BE2C (cell line): Measurements from ENCODE around the gene CSPG4. TPM values are rescaled to one million over a fixed set of nuclear protein-coding genes. Genes with fewer than 3 reads are reported as not detected.
"Not testable (repeated sequence)": the region's sequence is repeated elsewhere in the genome, so short reads cannot be mapped to it uniquely, and the experiment has no call there.

Source experiments
- DNase-seq: peaks from one replicate; pipeline ENCODE4 v3.0.0-alpha.2; 2020
- H3K27me3 ChIP-seq: fragments of 250-450 bp; sonication (Bioruptor Pico); 2 replicates; pipeline ENCODE4 v1.5.1; 2020; ENCODE audit warnings: mild to moderate bottlenecking
- H3K36me3 ChIP-seq: fragments of 250-450 bp; sonication (Bioruptor Pico); 2 replicates; pipeline ENCODE4 v1.5.1; 2020; ENCODE audit warnings: mild to moderate bottlenecking
- H3K4me1 ChIP-seq: fragments of 250-450 bp; sonication (Bioruptor Pico); 2 replicates; pipeline ENCODE4 v1.5.1; 2020
- H3K4me3 ChIP-seq: 2 replicates; pipeline ENCODE4 v1.5.1; 2011; ENCODE audit warnings: low read depth, low read length
- H3K9me3 ChIP-seq: fragments of 250-450 bp; sonication (Bioruptor Pico); 2 replicates; pipeline ENCODE4 v1.5.1; 2020
- CTCF ChIP-seq: IDR thresholded peaks from 2 replicates; pipeline ENCODE4 v1.5.1; 2012; ENCODE audit warnings: mild to moderate bottlenecking, low read depth, low read length
- polyA plus RNA-seq: library from polyadenylated mRNA; unstranded; fragments of >200 nt; gene quantifications from one replicate; pipeline ENCODE4 v1.2.1, GENCODE V29; 2012; ENCODE audit warnings: low read depth, missing spikeins; ENCODE audit not compliant: insufficient read length, insufficient read depth

The CSPG4 gene
- polyA plus RNA-seq: 5.9 TPM

- Histone ChIP-seq H3K9me3 (no peaks in the 10 kb centered on the region), H3K4me3 (peak within 1 kb of the TSS; percentile 13), H3K27me3 (no peaks in the 10 kb centered on the region), H3K36me3 (no peaks in the 10 kb centered on the region), H3K4me1 (peaks cover 19% of the 10 kb centered on the region)
- peak; percentile 53 for DNase-seq
- no peak for TF ChIP-seq CTCF
Observed at GRCh38 chr15:75712668-75713337, at the start of gene CSPG4. Gene CSPG4, minus strand, starts transcription at chr15:75712848. Its CDS starts 93 bp downstream, at chr15:75712755.

- not testable (repeated sequence) for H3K27me3 ChIP-seq, H3K9me3 ChIP-seq, H3K4me1 ChIP-seq, H3K4me3 ChIP-seq, DNase-seq, H3K36me3 ChIP-seq
Observed at GRCh38 chr15:75762357-75762718, 49.7 kb upstream of the CSPG4 start.

- no peak for TF ChIP-seq CTCF
- Histone ChIP-seq H3K4me1 (peaks cover 7% of the 10 kb centered on the region), H3K36me3 (no peaks in the 10 kb centered on the region), H3K9me3 (no peaks in the 10 kb centered on the region), H3K4me3 (no peak overlapping the region), H3K27me3 (no peaks in the 10 kb centered on the region)
- DNase-seq: no peak
Observed at GRCh38 chr15:75761446-75762356, 49.1 kb upstream of the CSPG4 start.

- no peak overlapping the region for H3K4me3 ChIP-seq
- no peaks in the 10 kb centered on the region for H3K27me3 ChIP-seq
- DNase-seq: no peak
- no peak for TF ChIP-seq CTCF
- H3K36me3 ChIP-seq: no peaks in the 10 kb centered on the region
- no peaks in the 10 kb centered on the region for H3K9me3 ChIP-seq
- peaks cover 7% of the 10 kb centered on the region for H3K4me1 ChIP-seq
Observed at GRCh38 chr15:75760704-75761435, 48.2 kb upstream of the CSPG4 start.

- DNase-seq, H3K4me1 ChIP-seq, H3K36me3 ChIP-seq, H3K9me3 ChIP-seq, H3K4me3 ChIP-seq, H3K27me3 ChIP-seq: not testable (repeated sequence)
Observed at GRCh38 chr15:75760131-75760520, 47.5 kb upstream of the CSPG4 start.

- no peaks in the 10 kb centered on the region for H3K36me3 ChIP-seq
- H3K4me1 ChIP-seq: peaks cover 7% of the 10 kb centered on the region
- no peak for DNase-seq
- TF ChIP-seq CTCF: no peak
- no peaks in the 10 kb centered on the region for H3K9me3 ChIP-seq
- H3K4me3 ChIP-seq: no peak overlapping the region
- H3K27me3 ChIP-seq: no peaks in the 10 kb centered on the region
Observed at GRCh38 chr15:75759416-75760130, 46.9 kb upstream of the CSPG4 start.
